ENCODE measurements around the gene PALM3. TPM values are rescaled to one million over a fixed set of nuclear protein-coding genes. Genes with fewer than 3 reads are reported as not detected.
"Not testable (repeated sequence)": the region's sequence is repeated elsewhere in the genome, so short reads cannot be mapped to it uniquely, and the experiment has no call there.

PALM3 gene
- polyA plus RNA-seq, 3 donors, result 22.4 to 25.8 (median 23.1) TPM

DNA sequence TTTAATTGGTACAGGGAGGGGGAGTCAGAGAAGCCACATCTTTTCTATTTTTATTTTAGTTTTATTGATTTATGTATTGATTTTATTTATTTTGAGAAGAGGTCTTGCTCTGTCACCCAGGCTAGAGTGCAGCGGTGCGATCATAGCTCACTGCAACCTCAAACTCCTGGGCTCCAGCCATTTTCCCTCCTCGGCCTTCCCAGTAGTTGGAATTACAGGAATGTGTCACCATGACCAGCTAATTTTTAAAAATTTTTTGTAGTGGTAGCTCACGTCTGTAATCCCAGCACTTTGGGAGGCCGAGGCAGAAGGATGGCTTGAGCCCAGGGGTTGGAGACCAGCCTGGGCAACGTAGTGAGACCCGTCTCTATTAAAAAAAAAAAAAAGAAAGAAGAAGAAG lies 26.2 kb downstream of the PALM3 start:
- no peak for DNase-seq (ENCODE audit: low read depth in 3 of 3, low spot score in 2 of 3)

DNA sequence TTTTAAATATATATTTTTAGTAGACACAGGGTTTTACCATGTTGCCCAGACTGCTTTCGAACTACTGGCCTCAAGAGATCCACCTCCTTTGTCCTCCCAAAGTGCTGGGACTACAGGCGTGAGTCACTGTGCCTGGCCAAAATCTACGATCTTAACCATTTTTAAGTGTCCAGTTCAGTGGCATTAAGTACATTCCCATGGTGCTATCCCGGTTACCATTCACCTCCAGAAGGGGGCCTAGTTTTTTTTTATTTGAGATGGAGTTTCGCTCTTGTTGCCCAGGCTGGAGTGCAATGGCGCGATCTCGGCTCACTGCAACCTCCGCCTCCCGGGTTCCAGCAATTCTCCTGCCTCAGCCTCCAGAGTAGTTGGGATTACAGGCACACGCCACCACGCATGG lies 26.7 kb downstream of the PALM3 start:
- not testable (repeated sequence) for DNase-seq (ENCODE audit: low read depth in 3 of 3, low spot score in 2 of 3)

DNA sequence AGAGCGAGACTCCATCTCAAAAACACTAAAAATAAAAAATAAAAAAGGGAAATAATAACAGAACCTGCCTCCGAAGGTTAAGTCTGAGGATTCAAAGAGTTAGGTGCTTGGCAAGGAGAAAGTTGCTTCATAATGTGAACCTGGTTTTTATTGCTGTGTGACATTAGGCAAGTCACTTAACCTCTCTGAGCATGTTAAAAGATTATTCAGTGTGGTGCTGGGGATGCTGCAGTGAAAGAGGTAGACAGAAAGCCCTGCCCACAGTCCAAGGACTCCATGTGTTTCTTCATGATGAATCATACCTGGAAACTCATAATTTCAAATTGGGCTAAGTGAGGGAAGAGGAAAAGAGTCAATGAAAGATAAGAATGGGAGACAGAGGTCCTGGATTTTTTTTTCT lies 27.9 kb downstream of the PALM3 start:
- no peak for DNase-seq (ENCODE audit: low read depth in 3 of 3, low spot score in 2 of 3)

DNA sequence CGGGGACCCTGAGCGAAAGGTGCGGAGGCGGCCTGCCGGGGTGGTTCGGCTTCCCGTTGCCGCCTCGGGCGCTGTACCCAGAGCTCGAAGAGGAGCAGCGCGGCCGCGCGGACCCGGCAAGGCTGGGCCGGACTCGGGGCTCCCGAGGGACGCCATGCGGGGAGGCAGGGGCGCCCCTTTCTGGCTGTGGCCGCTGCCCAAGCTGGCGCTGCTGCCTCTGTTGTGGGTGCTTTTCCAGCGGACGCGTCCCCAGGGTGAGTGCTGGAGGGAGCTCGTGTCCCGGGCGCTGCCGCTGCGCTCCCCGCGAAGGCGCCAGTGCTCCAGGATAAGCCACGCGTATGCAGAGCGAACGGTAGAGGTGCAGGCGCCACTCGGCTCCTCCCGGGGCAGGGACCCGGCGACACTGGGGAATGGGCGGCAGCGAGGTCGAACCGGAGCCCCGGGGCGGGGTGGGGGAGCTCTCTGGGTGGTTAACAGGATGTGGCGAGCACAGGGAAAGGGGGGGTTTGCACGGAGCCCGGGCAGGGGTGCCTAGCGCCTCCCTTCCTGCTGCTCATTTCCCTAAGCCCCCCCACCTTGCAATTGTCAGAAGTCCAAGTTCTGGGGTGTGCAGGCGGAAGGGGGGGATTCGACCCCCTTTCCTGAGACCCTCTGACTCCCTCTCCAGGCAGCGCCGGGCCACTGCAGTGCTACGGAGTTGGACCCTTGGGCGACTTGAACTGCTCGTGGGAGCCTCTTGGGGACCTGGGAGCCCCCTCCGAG lies 30.0 kb downstream of the PALM3 start, which contains the start of gene IL27RA:
Gene IL27RA, plus strand, starts transcription at position 44 of the 762 bp plus-strand sequence. Its CDS starts 111 bp downstream, at position 155.
- peak in 1 of 3 donors; percentile 54 for DNase-seq (ENCODE audit: low read depth in 3 of 3, low spot score in 2 of 3)

DNA sequence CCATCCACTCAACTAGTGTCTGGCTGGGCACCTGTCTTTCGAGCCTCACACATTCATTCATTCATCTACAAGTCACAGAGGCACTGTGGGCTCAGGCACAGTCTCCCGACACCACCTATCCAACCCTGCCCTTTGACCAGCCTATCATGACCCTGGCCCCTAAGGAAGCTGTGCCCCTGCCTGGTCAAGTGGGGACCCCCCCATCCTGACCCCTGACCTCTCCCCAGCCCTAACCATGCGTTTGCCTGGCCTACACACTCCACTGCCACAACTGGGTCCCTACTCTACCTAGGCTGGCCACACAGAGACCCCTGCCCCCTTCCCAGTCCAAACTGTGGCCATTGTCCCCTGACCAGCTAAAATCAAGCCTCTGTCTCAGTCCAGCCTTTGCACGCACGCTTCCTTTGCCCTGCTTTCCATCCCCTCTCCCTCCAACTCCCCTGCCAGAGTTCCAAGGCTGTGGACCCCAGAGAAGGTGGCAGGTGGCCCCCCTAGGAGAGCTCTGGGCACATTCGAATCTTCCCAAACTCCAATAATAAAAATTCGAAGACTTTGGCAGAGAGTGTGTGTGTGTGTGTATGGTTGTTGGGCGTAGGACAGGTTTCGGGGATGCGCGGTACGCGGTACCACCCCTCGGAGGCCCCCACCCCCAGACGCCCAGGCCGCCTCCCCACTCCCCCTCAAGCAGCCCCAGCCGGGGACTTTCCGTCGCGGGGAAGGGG lies 30.7 kb downstream of the PALM3 start:
- DNase-seq (ENCODE audit: low read depth in 3 of 3, low spot score in 2 of 3), result no peak

DNA sequence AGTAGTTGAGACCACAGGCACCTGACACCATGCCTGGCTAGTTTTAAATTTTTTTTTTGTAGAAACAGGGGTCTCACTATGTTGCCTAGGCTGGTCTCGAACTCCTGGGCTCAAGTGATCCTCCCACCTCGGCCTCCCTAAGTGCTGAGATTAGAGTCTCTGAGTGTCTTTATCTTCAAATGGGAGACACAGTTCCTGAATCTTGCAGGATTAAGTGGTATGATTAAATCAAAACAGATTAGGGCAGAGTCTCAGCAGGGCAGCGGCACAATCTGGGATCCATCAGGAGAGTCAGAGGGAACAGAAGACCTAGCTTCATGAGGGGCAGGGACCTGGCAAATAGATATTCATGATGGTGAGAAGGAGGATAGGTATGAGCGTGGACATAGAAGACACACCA lies 33.0 kb downstream of the PALM3 start:
- no peak for DNase-seq (ENCODE audit: low read depth in 3 of 3, low spot score in 2 of 3)

DNA sequence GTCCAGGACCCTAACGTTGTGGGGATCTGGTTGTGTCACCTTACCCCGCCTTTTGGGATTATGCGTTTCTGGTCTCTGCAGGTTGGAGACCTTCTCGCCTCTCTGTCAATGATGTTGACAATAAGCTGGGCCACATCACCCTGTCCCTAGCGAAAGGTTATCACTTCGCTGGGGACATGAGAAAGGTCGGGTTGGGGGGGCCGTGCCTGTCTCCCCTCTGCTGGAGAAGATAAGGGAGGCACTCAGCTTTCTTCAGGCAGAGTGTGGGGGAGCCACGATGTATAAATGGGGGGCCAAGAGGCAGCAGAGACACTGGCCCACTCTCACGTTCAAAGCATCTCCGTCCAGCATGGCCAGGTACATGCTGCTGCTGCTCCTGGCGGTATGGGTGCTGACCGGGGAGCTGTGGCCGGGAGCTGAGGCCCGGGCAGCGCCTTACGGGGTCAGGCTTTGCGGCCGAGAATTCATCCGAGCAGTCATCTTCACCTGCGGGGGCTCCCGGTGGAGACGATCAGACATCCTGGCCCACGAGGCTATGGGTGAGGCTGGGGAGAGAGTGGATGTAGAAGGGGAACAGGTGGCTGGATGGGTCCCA lies 33.9 kb downstream of the PALM3 start, which contains the start of gene RLN3:
Gene RLN3, plus strand, starts transcription at position 293 of the 595 bp plus-strand sequence. Its CDS starts 57 bp downstream, at position 350.
- DNase-seq (ENCODE audit: low read depth in 3 of 3, low spot score in 2 of 3), result no peak

DNA sequence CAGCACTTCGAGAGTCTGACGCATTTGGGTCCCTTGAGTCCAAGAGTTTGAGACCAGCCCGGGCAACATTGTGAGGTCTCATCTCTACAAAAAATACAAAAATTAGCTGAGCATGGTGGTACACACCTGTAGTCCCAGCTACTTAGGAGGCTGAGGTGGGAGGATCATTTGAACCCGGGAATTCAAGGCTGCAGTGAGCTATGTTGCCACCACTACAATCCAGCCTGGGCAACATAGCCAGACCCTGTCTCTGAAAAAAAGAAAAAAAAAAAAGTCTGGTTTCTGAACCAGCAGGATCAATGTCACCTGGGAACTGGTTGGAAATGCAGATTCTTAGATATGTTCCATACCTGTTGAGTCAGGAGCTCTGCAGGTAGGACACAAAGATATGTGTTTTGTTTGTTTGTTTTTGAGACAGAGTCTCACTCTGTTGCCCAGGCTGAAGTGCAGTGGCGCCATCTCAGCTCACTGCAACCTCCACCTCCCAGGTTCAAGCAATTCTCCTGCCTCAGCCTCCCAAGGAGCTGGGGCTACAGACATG lies 35.2 kb downstream of the PALM3 start:
- DNase-seq (ENCODE audit: low read depth in 3 of 3, low spot score in 2 of 3), result not testable (repeated sequence)

DNA sequence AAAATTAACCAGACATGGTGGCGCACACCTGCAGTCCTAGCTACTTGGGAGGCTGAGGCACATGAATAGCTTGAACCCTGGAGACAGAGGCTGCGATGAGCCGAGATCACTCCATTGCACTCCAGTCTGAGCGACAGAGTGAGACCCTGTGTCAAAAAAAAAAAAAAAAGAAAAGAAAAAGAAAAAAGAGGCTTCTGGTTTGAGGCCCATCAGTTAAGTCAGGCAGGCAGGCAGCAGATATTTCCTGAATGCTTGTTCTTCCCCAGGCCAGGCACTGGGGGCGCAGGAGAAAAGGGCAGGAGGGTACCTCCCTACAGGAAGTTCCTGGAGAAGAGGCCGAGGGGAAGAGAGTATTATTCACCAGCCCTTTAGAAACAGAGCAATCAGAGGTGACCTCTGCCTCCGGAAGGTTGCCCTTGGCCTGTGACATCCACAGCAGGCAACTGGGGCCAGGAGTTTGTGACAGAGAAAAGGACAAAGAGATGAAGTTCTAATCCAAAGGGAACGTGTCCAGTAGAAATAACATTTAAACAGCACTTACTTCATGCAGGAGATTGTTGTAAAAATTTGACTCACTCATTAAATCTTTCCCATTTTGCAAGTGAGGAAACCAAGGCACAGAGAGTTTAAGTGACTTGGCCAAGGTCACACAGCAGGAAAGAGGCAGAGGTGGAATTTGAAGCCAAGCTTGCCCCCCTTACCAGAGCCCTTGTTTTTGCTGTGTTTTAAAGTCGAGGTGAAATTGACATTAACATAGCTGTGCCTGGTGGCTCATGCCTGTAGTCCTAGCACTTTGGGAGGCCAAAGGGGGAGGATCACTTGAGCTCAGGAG lies 38.3 kb downstream of the PALM3 start:
- no peak for DNase-seq (ENCODE audit: low read depth in 3 of 3, low spot score in 2 of 3)

DNA sequence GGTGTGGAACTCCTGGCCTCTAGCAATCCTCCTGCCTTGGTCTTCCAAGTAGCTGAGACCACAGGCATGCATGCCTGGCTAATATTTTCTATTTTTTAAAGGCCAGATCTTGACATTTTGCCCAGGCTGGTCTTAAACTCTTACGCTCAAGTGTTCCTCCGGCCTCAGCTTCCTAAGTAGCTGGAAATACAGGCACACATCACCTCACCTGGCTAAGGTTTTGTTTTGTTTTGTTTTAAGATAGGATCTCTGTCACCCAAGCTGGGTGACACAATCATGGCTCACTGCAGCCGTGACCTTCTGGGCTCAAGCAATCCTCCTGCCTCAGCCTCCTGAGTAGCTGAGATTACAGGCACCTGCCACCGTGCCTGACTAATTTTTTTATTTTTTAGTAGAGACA lies 39.4 kb downstream of the PALM3 start:
- DNase-seq (ENCODE audit: low read depth in 3 of 3, low spot score in 2 of 3), result no peak

DNA sequence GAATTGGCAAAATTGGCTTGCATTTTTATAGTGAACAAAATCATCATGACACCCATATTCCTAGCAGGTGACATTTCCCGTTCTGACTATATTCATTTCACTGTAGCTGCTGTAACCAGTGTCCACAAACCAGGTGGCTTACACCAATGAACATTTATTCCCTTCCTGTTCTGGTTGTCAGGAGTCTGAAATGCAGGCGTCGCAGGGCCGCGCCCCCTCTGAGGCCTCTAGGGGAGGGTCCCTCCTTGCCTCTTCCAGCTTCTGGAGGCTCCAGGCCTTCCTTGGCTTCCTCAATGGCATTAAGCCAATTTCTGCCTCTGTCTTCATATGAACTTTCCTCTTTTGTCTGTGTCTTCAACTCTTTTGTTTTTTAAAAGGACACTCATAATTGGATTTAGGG lies 40.4 kb downstream of the PALM3 start:
- no peak for DNase-seq (ENCODE audit: low read depth in 3 of 3, low spot score in 2 of 3)

DNA sequence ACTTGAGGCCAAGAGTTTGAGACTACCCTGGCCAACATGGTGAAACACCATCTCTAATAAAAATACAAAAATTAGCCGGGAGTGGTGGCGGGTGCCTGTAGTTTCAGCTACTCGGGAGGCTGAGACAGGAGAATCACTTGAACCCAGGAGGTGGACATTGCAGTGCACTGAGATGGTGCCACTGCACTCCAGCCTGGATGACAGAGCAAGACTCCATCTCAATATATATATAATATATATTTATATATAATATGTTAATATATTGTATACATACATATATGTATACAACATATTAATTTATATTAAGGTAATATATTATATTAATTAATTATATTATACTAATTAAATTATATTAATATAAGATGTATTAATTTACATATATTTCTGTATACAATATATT lies 42.1 kb downstream of the PALM3 start:
- DNase-seq (ENCODE audit: low read depth in 3 of 3, low spot score in 2 of 3), result not testable (repeated sequence)

DNA sequence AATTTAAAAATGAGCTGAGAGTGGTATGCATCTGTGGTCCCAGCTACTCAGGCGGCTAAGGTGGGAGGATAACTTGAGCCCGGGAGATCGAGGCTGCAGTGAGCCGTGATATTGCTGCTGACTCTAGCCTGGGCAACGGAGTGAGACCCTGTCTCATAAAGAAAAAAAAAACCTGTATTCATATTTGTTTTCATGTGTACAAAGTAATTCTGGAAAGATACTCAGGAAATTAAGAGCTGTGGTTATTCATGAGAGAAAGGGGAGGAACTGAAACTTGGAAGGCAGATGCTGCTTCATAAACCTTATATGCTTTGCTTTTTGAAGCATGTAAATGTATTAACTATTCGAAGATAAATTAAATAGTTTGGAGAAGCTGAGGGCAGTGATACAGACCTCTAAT lies 42.8 kb downstream of the PALM3 start:
- DNase-seq (ENCODE audit: low read depth in 3 of 3, low spot score in 2 of 3), result no peak

DNA sequence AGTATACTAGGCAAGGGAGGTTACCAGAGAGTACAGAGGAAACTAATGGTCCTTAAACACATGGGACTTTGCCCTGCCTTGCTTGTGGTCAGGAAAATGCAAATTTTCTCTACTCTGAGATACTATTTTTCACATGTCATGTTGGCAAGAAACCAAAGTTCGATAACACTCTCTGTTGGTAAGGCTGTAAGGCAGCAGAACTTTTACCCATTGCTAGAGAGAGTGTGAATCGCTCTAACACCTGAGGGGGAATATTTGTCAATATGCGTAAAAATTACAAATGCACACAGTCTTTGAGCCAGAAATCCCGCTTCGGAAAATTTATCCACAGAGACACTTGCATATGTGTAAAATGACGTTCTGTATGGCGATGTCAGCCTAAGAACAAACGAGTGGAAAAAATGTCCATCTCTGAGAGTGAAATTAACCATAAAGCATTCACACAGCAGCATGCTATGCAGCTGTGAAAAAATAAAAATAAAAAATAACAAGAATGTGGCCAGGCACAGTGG lies 46.3 kb downstream of the PALM3 start:
- no peak for DNase-seq (ENCODE audit: low read depth in 3 of 3, low spot score in 2 of 3)

DNA sequence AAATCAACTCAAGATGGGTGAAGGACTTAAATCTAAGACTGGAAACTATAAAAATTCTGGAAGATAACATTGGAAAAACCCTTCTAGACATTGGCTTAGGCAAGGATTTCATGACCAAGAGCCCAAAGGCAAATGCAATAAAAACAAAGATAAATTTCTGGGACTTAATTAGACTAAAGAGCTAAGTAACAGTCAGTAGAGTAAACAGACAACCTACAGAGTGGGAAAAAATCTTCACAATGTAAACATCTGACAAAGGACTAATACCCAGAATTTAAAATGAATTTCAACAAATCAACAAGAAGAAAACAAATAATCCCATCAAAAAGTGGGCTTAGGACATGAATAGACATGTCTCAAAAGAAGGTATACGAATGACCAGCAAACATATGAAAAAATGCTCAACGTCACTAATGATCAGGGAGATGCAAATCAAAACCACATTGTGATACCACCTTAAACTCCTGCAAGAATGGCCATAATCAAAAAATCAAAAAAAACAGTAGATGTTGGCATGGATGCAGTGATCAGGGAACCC lies 49.4 kb downstream of the PALM3 start:
- DNase-seq (ENCODE audit: low read depth in 3 of 3, low spot score in 2 of 3), result no peak

DNA sequence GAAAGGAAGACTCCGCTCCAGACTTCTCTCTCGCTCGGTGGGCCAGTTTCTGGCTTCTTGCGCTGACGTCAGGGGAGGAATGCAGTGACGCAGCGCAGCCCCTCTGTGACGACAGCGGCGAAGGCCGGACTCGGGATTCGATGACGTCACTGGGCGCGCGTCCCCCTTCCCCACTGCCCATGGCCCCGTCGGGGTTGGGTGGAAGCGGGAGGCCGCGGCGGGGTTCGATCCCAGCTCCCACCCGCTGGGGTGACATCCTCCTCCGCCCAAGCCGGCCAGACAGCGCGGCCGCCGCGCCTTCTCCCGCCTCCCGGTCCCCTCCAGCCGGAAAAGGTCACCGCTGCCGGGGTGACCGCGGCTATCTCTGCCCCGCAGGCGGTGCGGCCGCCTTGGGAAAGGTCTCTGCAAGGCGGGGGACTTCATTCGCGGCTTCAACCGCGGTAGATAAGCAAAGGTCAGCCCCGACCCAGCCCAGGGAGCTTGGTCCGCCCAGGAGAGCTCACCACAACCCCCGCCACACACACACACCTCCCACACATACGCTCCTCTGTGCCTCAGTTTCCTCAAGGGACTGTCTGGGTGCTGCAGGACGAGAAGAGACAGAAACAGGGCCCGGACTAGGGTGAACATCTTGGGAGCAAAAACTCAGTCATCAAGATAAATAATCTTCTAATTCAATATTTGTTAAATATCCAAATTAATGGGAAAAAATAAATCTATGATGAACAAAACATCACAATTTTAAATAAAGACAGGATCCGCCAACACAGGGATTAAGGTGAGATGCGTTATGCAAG lies 54.9 kb downstream of the PALM3 start:
- DNase-seq (ENCODE audit: low read depth in 3 of 3, low spot score in 2 of 3), result no peak

DNA sequence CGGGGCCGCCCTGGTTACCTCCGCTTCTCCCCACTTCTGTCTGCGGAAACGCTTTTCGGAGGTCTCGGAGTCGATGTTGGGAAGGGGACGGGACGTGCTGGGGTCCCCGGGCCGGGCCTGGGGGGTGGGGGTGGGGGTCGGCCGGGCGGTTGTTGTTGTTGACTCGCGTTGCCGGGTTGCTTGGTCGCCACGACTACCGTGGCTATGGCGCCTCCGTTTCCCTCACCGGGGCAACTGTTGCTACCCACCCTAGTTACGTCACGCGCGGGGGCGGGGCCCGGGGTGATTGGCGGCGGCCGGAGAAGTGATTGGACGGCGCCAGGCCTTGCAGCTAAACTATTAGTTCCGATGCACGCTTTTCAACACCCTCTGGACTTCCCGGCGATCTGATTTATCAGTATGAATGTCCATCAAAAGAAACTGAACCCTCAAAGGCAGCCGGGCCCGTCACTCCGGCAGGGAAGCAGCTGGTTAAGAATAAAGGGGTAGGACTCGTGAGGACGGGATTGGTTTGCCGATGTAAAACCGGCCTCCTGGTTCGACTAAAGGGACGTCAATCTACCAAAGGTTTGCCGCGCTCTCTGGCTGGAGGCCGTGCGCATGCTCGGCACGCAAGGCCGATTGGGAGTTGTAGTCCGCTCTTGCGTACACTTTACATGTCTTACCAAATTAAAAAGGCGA lies 55.7 kb downstream of the PALM3 start, which contains the start of gene RFX1:
Gene RFX1, minus strand, starts transcription at position 236 of the 681 bp plus-strand sequence. CDS start 12,477 bp downstream, outside the sequence.
- peak; percentile 98 to 99 (median 99) for DNase-seq (ENCODE audit: low read depth in 3 of 3, low spot score in 2 of 3)

DNA sequence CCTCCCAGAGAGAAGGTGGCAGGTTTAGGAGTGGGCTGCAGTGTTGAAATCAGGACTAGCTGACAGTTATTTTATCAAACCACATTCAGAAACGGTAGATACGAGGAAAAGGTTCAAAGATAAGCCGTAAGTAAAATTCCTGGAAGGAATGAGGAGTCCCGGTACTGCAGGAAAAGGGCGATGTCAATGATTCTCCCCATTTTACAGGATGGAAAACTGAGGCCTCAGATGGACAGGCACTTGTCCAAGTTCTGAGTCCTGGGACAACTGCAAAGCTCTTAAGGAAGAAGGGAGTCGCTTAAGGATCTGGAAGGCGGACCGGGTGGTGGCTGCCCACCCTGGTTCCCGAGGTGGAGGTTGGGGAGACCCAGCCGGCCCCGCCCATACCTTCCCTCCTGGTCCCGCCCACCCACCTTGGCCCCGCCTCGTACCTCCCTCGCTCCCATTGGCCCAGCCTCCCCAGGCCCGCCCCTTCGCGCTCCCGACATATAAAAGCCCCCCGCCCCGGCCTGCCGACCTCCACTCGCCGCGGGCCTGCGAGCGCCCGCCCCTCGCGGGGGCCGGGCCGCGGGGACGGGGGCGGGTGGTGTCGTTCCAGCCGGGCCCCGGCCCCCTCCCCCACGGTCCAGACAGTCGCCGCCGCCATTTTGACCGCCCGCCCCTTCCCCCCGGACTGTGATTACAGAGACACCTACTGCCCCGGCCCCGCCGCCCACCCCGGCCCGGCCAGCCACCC lies 56.4 kb downstream of the PALM3 start:
- DNase-seq (ENCODE audit: low read depth in 3 of 3, low spot score in 2 of 3), result peak in 2 of 3 donors; percentile 74 to 78

All from right renal cortex interstitium (tissue), 3 donors.